Measurements from ENCODE around the gene CIB2.

CIB2 gene

GRCh38 chr15:78079298-78080087 is 51.8 kb downstream of the CIB2 start:
- peak overlapping the region; percentile 30 to 76 (median 72) for H3K4me3 Mint-ChIP-seq
- TF ChIP-seq CTCF (IDR thresholded peaks at IDR 0.05; ENCODE audit: unreplicated experiment in 3 of 3) = no peak
- no peaks in the 10 kb centered on the region for H3K36me3 Mint-ChIP-seq (ENCODE audit: low read depth)
- no peaks in the 10 kb centered on the region for H3K9me3 Mint-ChIP-seq
- H3K27me3 Mint-ChIP-seq (ENCODE audit: low read depth) = peaks cover 4% of the 10 kb centered on the region
- no peak overlapping the region for H3K27ac Mint-ChIP-seq
- H3K4me1 Mint-ChIP-seq = peaks cover 16% of the 10 kb centered on the region

- TF ChIP-seq CTCF (IDR thresholded peaks at IDR 0.05; ENCODE audit: unreplicated experiment in 3 of 3) = no peak
- H3K36me3 Mint-ChIP-seq (ENCODE audit: low read depth) = no peaks in the 10 kb centered on the region
Observed at GRCh38 chr15:78077871-78078210, 53.4 kb downstream of the CIB2 start.

DNA sequence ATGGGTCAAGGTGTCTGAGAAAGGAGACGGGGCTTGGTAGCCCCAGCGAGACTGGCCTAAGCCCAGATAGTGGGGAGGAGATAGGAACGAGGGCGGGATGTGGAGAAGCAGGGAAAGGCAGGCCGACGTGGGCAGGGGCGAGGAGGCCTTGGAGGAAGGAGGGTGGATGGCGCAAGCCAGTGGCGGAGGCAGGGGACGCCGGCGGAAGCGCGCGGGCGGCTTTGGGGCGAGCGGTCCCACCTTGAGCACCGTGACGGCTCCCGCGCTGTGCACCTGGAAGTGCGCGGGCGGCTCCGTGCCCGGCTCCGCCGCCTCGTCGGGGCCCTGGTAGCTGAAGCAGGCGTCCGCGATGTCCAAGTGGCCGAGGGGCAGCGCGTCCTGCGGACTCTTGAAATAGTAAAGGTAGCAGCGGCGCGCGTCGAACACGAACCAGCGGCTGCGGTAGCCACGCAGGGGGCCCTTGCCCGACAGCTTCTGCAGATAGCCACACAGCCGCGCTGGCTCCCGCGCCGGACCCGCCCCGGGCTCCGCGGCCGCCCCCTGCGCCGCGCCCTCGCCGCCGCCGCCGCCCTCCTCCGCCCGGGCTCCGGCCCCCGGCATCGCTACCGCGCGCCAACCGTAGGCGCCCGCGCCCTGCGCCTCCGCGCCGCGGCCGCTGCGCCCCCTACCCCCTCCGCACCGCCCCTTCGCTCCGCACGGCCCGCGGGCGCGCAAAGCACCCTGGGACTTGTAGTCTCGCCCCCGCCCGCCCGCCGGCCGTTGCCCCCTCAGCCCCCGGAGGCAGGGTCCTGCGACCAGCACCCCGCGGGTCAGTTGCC is 54.0 kb downstream of the CIB2 start, which contains the start of gene TBC1D2B:
Gene TBC1D2B (minus strand): TSS at position 659 of the 818 bp plus-strand sequence. CDS start 59 bp downstream, at position 600.
- H3K4me3 Mint-ChIP-seq = peak within 1 kb of the TSS; percentile 94 to 100 (median 98)
- no peaks in the 10 kb centered on the region for H3K9me3 Mint-ChIP-seq
- no peak for TF ChIP-seq CTCF (IDR thresholded peaks at IDR 0.05; ENCODE audit: unreplicated experiment in 3 of 3)
- H3K4me1 Mint-ChIP-seq = peaks cover 29% of the 10 kb centered on the region
- H3K36me3 Mint-ChIP-seq (ENCODE audit: low read depth) = no peaks in the 10 kb centered on the region
- no peaks in the 10 kb centered on the region for H3K27me3 Mint-ChIP-seq (ENCODE audit: low read depth)
- H3K27ac Mint-ChIP-seq = peak within 1 kb of the TSS; percentile 76 to 98 (median 90)

More at GRCh38 chr15:78077871-78078210, 53.4 kb downstream of the CIB2 start:
- no peaks in the 10 kb centered on the region for H3K9me3 Mint-ChIP-seq
- H3K27ac Mint-ChIP-seq = peak overlapping the region; percentile 54 to 72 (median 59)
- peak overlapping the region; percentile 86 to 93 (median 92) for H3K4me3 Mint-ChIP-seq
- H3K4me1 Mint-ChIP-seq = peaks cover 23% of the 10 kb centered on the region
- H3K27me3 Mint-ChIP-seq (ENCODE audit: low read depth) = no peaks in the 10 kb centered on the region

GRCh38 chr15:78076231-78077052 is 54.8 kb downstream of the CIB2 start:
- peak in 1 of 3 experiments; percentile 27 for TF ChIP-seq CTCF (IDR thresholded peaks at IDR 0.05; ENCODE audit: unreplicated experiment in 3 of 3)
- Mint-ChIP-seq H3K4me1 (peaks cover 37% of the 10 kb centered on the region), H3K27me3 (ENCODE audit: low read depth) (no peaks in the 10 kb centered on the region), H3K9me3 (no peaks in the 10 kb centered on the region), H3K4me3 (peak overlapping the region; percentile 94 to 100 (median 98)), H3K27ac (peak overlapping the region; percentile 90 to 99 (median 98)), H3K36me3 (ENCODE audit: low read depth) (no peaks in the 10 kb centered on the region)

- Mint-ChIP-seq H3K4me1 (peaks cover 39% of the 10 kb centered on the region), H3K27ac (peak overlapping the region; percentile 90 to 99 (median 98)), H3K27me3 (ENCODE audit: low read depth) (no peaks in the 10 kb centered on the region), H3K36me3 (ENCODE audit: low read depth) (no peaks in the 10 kb centered on the region), H3K4me3 (peak overlapping the region; percentile 94 to 100 (median 98)), H3K9me3 (no peaks in the 10 kb centered on the region)
- TF ChIP-seq CTCF (IDR thresholded peaks at IDR 0.05; ENCODE audit: unreplicated experiment in 3 of 3) = no peak
Observed at GRCh38 chr15:78075490-78076230, 55.6 kb downstream of the CIB2 start.

Measured in nephron (organoid).